ENCODE measurements around the gene SCIN. TPM values are rescaled to one million over a fixed set of nuclear protein-coding genes. Genes with fewer than 3 reads are reported as not detected.
A peak's percentile ranks its signal among the peaks of the same experiment; 100 is the strongest.

SCIN gene
- total and polyA plus RNA-seq, 4 experiments from 2014 or later: 0.07 to 0.25 (median 0.20) TPM; not detected in 1

GRCh38 chr7:12630513-12630819 is 59.9 kb downstream of the SCIN start:
- Mint-ChIP-seq H3K27me3 (peaks cover 10 to 12% of the 10 kb centered on the region in 2 donors), H3K4me1 (peaks cover 2 to 9% (median 3%) of the 10 kb centered on the region in 4 donors), H3K36me3 (no peaks in the 10 kb centered on the region), H3K27ac (no peak overlapping the region), H3K9me3 (no peaks in the 10 kb centered on the region), H3K4me3 (no peak overlapping the region)
- no peaks in the 10 kb centered on the region for H3K4me1 ChIP-seq (ENCODE audit: insufficient read depth, low read length)
- no peaks in the 10 kb centered on the region for H3K36me3 ChIP-seq (ENCODE audit: insufficient read depth, low read length)
- H3K27me3 ChIP-seq (ENCODE audit: insufficient read depth, low read length): no peaks in the 10 kb centered on the region
- ChIA-PET CTCF (ENCODE audit: partially characterized antibody) (interaction anchor here (1.4 to 1.5 kb wide), 2 partner anchors 12 to 631 kb away, joined by 3 to 4 read pairs; no protein-coding TSS in a partner anchor), POLR2A (ENCODE audit: partially characterized antibody) (no interaction called here)
- no peaks in the 10 kb centered on the region for H3K9me3 ChIP-seq (ENCODE audit: control insufficient read depth in 1 of 2, low read length in 2 of 2)
- no peak overlapping the region for H3K27ac ChIP-seq (ENCODE audit: low read depth, low read length)
- no peak overlapping the region for H3K4me3 ChIP-seq (ENCODE audit: low read length in 2 of 2)
- intact Hi-C loops (cut with micrococcal nuclease): no loop called here
- no peak for DNase-seq

DNA sequence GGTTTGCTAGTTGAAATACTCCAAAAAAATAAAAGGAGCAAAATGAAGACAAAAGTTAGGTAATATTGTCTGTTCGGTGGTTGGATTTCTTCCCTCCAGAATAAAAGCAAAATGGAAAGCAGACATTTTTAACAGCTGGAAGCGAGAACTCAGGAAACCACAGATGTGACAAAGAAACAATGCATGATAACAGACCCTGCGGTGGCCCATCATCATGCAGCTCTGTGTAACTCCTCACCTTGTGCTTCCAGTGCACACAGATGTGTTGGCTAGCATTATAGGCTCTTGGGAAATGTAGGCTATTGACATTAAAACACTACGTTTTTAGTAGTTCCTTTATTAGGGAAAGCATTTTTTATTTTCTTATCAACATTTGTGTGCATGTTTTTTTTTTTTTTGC is 63.1 kb downstream of the SCIN start:
- DNase-seq: no peak
- Histone ChIP-seq H3K4me1 (ENCODE audit: insufficient read depth, low read length) (peaks cover 15% of the 10 kb centered on the region), H3K36me3 (ENCODE audit: insufficient read depth, low read length) (no peaks in the 10 kb centered on the region), H3K27ac (ENCODE audit: low read depth, low read length) (no peak overlapping the region), H3K9me3 (ENCODE audit: control insufficient read depth in 1 of 2, low read length in 2 of 2) (no peaks in the 10 kb centered on the region), H3K27me3 (ENCODE audit: insufficient read depth, low read length) (no peaks in the 10 kb centered on the region), H3K4me3 (ENCODE audit: low read length in 2 of 2) (no peak overlapping the region)
- intact Hi-C loops (cut with micrococcal nuclease): no loop called here
- CTCF ChIA-PET (ENCODE audit: partially characterized antibody): interaction anchor here (1.1 kb wide), 1 partner anchor 10 kb away, joined by 3 read pairs; no protein-coding TSS in a partner anchor
- H3K27ac Mint-ChIP-seq: peak overlapping the region in 1 of 7 donors; percentile 1
- peaks cover 12 to 30% (median 24%) of the 10 kb centered on the region in 4 donors for H3K4me1 Mint-ChIP-seq
- H3K4me3 Mint-ChIP-seq: no peak overlapping the region
- H3K27me3 Mint-ChIP-seq: peaks cover 1 to 5% of the 10 kb centered on the region in 2 donors
- no peaks in the 10 kb centered on the region for H3K36me3 Mint-ChIP-seq
- POLR2A ChIA-PET (ENCODE audit: partially characterized antibody): no interaction called here
- no peaks in the 10 kb centered on the region for H3K9me3 Mint-ChIP-seq

- peak overlapping the region; percentile 40 for H3K27ac ChIP-seq (ENCODE audit: low read depth, low read length)
- peak overlapping the region; percentile 15 to 95 (median 86) for H3K27ac Mint-ChIP-seq
- POLR2A ChIA-PET (ENCODE audit: partially characterized antibody): interaction anchor here (1.9 kb wide), 1 partner anchor 50 kb away, joined by 5 read pairs; no protein-coding TSS in a partner anchor
- peak overlapping the region; percentile 6 to 53 for H3K4me3 ChIP-seq (ENCODE audit: low read length in 2 of 2)
- H3K9me3 Mint-ChIP-seq: no peaks in the 10 kb centered on the region
- H3K27me3 Mint-ChIP-seq: peaks cover 0 to 2% of the 10 kb centered on the region in 2 donors
- H3K36me3 ChIP-seq (ENCODE audit: insufficient read depth, low read length): no peaks in the 10 kb centered on the region
- CTCF ChIA-PET (ENCODE audit: partially characterized antibody): interaction anchor here (0.7 to 2.3 kb wide), 10 partner anchors 10 to 630 kb away, joined by 3 to 10 read pairs (median 4); no protein-coding TSS in a partner anchor
- no peaks in the 10 kb centered on the region for H3K9me3 ChIP-seq (ENCODE audit: control insufficient read depth in 1 of 2, low read length in 2 of 2)
- H3K4me3 Mint-ChIP-seq: peak overlapping the region; percentile 68 to 87 (median 82)
- no peaks in the 10 kb centered on the region for H3K27me3 ChIP-seq (ENCODE audit: insufficient read depth, low read length)
- DNase-seq: peak in 4 of 5 donors; percentile 41 to 52 (median 46)
- H3K4me1 Mint-ChIP-seq: peaks cover 14 to 34% (median 26%) of the 10 kb centered on the region in 4 donors
- intact Hi-C loops (cut with micrococcal nuclease): loop anchor here (1.0 to 5.0 kb wide), 3 partner anchors 39 to 234 kb away; partner anchors contain the start of gene VWDE
- H3K4me1 ChIP-seq (ENCODE audit: insufficient read depth, low read length): peaks cover 17% of the 10 kb centered on the region
- no peaks in the 10 kb centered on the region for H3K36me3 Mint-ChIP-seq
Observed at GRCh38 chr7:12635830-12636229, 65.3 kb downstream of the SCIN start.

- peak overlapping the region in 5 of 7 donors; percentile 3 to 82 (median 60) for H3K27ac Mint-ChIP-seq
- H3K27me3 ChIP-seq (ENCODE audit: insufficient read depth, low read length): no peaks in the 10 kb centered on the region
- intact Hi-C loops (cut with micrococcal nuclease): loop anchor here (5.0 kb wide), 2 partner anchors 110 to 235 kb away; partner anchors contain the start of gene VWDE
- H3K9me3 ChIP-seq (ENCODE audit: control insufficient read depth in 1 of 2, low read length in 2 of 2): no peaks in the 10 kb centered on the region
- CTCF ChIA-PET (ENCODE audit: partially characterized antibody): interaction anchor here (1.4 to 2.3 kb wide), 2 partner anchors 14 to 38 kb away, joined by 3 to 6 read pairs; no protein-coding TSS in a partner anchor
- H3K4me1 ChIP-seq (ENCODE audit: insufficient read depth, low read length): peaks cover 17% of the 10 kb centered on the region
- H3K27ac ChIP-seq (ENCODE audit: low read depth, low read length): no peak overlapping the region
- no peaks in the 10 kb centered on the region for H3K9me3 Mint-ChIP-seq
- H3K27me3 Mint-ChIP-seq: peaks cover 0 to 2% of the 10 kb centered on the region in 2 donors
- no peaks in the 10 kb centered on the region for H3K36me3 Mint-ChIP-seq
- no peak for DNase-seq
- POLR2A ChIA-PET (ENCODE audit: partially characterized antibody): interaction anchor here (0.6 kb wide), 1 partner anchor 321 kb away, joined by 4 read pairs; no protein-coding TSS in a partner anchor
- no peak overlapping the region for H3K4me3 ChIP-seq (ENCODE audit: low read length in 2 of 2)
- no peaks in the 10 kb centered on the region for H3K36me3 ChIP-seq (ENCODE audit: insufficient read depth, low read length)
- H3K4me1 Mint-ChIP-seq: peaks cover 14 to 34% (median 26%) of the 10 kb centered on the region in 4 donors
- H3K4me3 Mint-ChIP-seq: peak overlapping the region in 1 of 8 donors; percentile 16
Observed at GRCh38 chr7:12637328-12637727, 66.8 kb downstream of the SCIN start.

- peak in 2 of 5 donors; percentile 3 to 15 for DNase-seq
- H3K36me3 Mint-ChIP-seq: no peaks in the 10 kb centered on the region
- no peaks in the 10 kb centered on the region for H3K9me3 Mint-ChIP-seq
- peaks cover 14 to 34% (median 25%) of the 10 kb centered on the region in 4 donors for H3K4me1 Mint-ChIP-seq
- H3K4me3 Mint-ChIP-seq: peak overlapping the region; percentile 16 to 85 (median 63)
- Histone ChIP-seq H3K9me3 (ENCODE audit: control insufficient read depth in 1 of 2, low read length in 2 of 2) (no peaks in the 10 kb centered on the region), H3K27ac (ENCODE audit: low read depth, low read length) (no peak overlapping the region), H3K27me3 (ENCODE audit: insufficient read depth, low read length) (no peaks in the 10 kb centered on the region), H3K36me3 (ENCODE audit: insufficient read depth, low read length) (no peaks in the 10 kb centered on the region), H3K4me1 (ENCODE audit: insufficient read depth, low read length) (peaks cover 17% of the 10 kb centered on the region), H3K4me3 (ENCODE audit: low read length in 2 of 2) (no peak overlapping the region)
- H3K27ac Mint-ChIP-seq: peak overlapping the region; percentile 57 to 92 (median 82)
- intact Hi-C loops (cut with micrococcal nuclease): loop anchor here (5.0 kb wide), 2 partner anchors 111 to 236 kb away; partner anchors contain the start of gene VWDE
- ChIA-PET POLR2A (ENCODE audit: partially characterized antibody) (interaction anchor here (0.9 kb wide), 1 partner anchor 48 kb away, joined by 4 read pairs; no protein-coding TSS in a partner anchor), CTCF (ENCODE audit: partially characterized antibody) (interaction anchor here (0.7 to 2.0 kb wide), 11 partner anchors 10 to 629 kb away, joined by 3 to 11 read pairs (median 3); no protein-coding TSS in a partner anchor)
- H3K27me3 Mint-ChIP-seq: peaks cover 0 to 2% of the 10 kb centered on the region in 2 donors
Observed at GRCh38 chr7:12637819-12638592, 67.5 kb downstream of the SCIN start.

DNA sequence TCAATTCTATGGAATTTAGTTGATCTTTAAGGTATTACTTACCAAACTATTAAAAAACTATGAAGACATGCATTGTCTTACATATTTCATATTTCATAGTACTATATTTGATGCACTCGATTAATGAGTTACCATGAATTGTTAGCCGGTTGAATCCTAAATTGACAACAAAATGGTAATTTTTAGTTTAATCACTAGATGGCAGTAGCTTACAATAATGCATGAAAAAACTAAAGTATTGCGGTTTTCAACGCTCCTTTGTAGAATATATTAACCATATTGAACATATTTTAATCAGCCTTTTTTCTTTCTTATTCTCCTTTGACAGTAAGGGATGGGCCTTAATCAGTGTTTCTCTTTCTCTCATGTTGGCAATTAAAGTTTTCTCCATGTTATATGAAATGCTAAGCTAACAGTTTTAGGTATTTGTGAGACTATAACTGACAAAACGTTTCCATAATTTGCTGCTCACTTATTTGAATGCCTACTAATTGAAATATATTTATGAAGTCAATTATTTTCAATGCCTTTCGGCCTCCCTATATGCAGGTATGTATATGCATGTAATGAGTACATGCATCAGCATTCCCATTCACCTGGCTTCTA is 68.4 kb downstream of the SCIN start:
- peaks cover 14 to 34% (median 20%) of the 10 kb centered on the region in 4 donors for H3K4me1 Mint-ChIP-seq
- no peaks in the 10 kb centered on the region for H3K9me3 Mint-ChIP-seq
- no peaks in the 10 kb centered on the region for H3K9me3 ChIP-seq (ENCODE audit: control insufficient read depth in 1 of 2, low read length in 2 of 2)
- CTCF ChIA-PET (ENCODE audit: partially characterized antibody): interaction anchor here (0.7 to 2.0 kb wide), 12 partner anchors 9 to 628 kb away, joined by 3 to 11 read pairs (median 3); no protein-coding TSS in a partner anchor
- H3K36me3 Mint-ChIP-seq: no peaks in the 10 kb centered on the region
- H3K27ac Mint-ChIP-seq: no peak overlapping the region
- peaks cover 0 to 2% of the 10 kb centered on the region in 2 donors for H3K27me3 Mint-ChIP-seq
- H3K4me1 ChIP-seq (ENCODE audit: insufficient read depth, low read length): peaks cover 17% of the 10 kb centered on the region
- POLR2A ChIA-PET (ENCODE audit: partially characterized antibody): interaction anchor here (0.9 kb wide), 1 partner anchor 47 kb away, joined by 4 read pairs; no protein-coding TSS in a partner anchor
- no peak overlapping the region for H3K4me3 ChIP-seq (ENCODE audit: low read length in 2 of 2)
- no peaks in the 10 kb centered on the region for H3K36me3 ChIP-seq (ENCODE audit: insufficient read depth, low read length)
- H3K27ac ChIP-seq (ENCODE audit: low read depth, low read length): no peak overlapping the region
- intact Hi-C loops (cut with micrococcal nuclease): loop anchor here (1.0 to 5.0 kb wide), 5 partner anchors 47 to 1818 kb away; partner anchors contain the start of gene VWDE
- H3K4me3 Mint-ChIP-seq: peak overlapping the region in 1 of 8 donors; percentile 22
- no peaks in the 10 kb centered on the region for H3K27me3 ChIP-seq (ENCODE audit: insufficient read depth, low read length)
- DNase-seq: peak in 4 of 5 donors; percentile 47 to 59 (median 54)

All from CD4-positive, alpha-beta memory T cell (primary cell).